Loucy (cell line): ENCODE data around the gene ABCC8.

ENCODE experiments used
- EZH2phosphoT487 ChIP-seq: fragments of 200-600 bp; IDR thresholded peaks from 2 replicates; pipeline ENCODE4 v1.6.1; 2018; ENCODE audit warnings: antibody characterized with exemption, mild to moderate bottlenecking, moderate library complexity, borderline replicate concordance
- TF ChIP-seq, protein P1 (sequence below): fragments of 200-600 bp; sonication (generic); conservative IDR thresholded peaks from 2 replicates; pipeline ENCODE4 v1.5.1; 2014; ENCODE audit warnings: mild to moderate bottlenecking, antibody characterized with exemption, low read length

- TF ChIP-seq, protein P1, sequence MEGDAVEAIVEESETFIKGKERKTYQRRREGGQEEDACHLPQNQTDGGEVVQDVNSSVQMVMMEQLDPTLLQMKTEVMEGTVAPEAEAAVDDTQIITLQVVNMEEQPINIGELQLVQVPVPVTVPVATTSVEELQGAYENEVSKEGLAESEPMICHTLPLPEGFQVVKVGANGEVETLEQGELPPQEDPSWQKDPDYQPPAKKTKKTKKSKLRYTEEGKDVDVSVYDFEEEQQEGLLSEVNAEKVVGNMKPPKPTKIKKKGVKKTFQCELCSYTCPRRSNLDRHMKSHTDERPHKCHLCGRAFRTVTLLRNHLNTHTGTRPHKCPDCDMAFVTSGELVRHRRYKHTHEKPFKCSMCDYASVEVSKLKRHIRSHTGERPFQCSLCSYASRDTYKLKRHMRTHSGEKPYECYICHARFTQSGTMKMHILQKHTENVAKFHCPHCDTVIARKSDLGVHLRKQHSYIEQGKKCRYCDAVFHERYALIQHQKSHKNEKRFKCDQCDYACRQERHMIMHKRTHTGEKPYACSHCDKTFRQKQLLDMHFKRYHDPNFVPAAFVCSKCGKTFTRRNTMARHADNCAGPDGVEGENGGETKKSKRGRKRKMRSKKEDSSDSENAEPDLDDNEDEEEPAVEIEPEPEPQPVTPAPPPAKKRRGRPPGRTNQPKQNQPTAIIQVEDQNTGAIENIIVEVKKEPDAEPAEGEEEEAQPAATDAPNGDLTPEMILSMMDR: no peak
- TF ChIP-seq EZH2phosphoT487: no peak
Observed at GRCh38 chr11:17498058-17498457, 21.4 kb upstream of the ABCC8 start.
